ENCODE measurements around the gene MACROH2A1. TPM values are rescaled to one million over a fixed set of nuclear protein-coding genes. Genes with fewer than 3 reads are reported as not detected.

Gene MACROH2A1
- total RNA-seq, 1 experiment from 2014 or later: 83.8 TPM

GRCh38 chr5:135335031-135335828 lies 63.8 kb downstream of the MACROH2A1 start:
- DNase-seq (ENCODE audit: low spot score): no peak
- TF ChIP-seq ZNF396 (CRISPR knock-in tag; IDR thresholded peaks at IDR 0.05; ENCODE audit: borderline replicate concordance) (no peak), MLX (CRISPR knock-in tag; IDR thresholded peaks at IDR 0.05) (no peak), SMAD4 (CRISPR knock-in tag; IDR thresholded peaks at IDR 0.05) (no peak), CDX4 (CRISPR knock-in tag; IDR thresholded peaks at IDR 0.05; ENCODE audit: borderline replicate concordance) (no peak), TCF7 (CRISPR knock-in tag; IDR thresholded peaks at IDR 0.05; ENCODE audit: low read depth) (no peak)
- POLR2A ChIA-PET: no interaction called here
- Mint-ChIP-seq H3K27ac (no peak overlapping the region), H3K9me3 (no peaks in the 10 kb centered on the region), H3K4me1 (no peaks in the 10 kb centered on the region), H3K27me3 (ENCODE audit: low read depth) (no peaks in the 10 kb centered on the region), H3K36me3 (0 out of 2 replicates have a peak, but pooled peaks cover 3% of the 10 kb centered on the region), H3K4me3 (no peak overlapping the region)
- CTCF ChIA-PET: interaction anchor here (1.4 to 1.6 kb wide), 2 partner anchors 122 to 131 kb away, joined by 3 to 5 read pairs; no protein-coding TSS in a partner anchor
- ATAC-seq: no peak

GRCh38 chr5:135333732-135334515 lies 65.1 kb downstream of the MACROH2A1 start:
- Mint-ChIP-seq H3K27me3 (ENCODE audit: low read depth) (no peaks in the 10 kb centered on the region), H3K36me3 (0 out of 2 replicates have a peak, but pooled peaks cover 3% of the 10 kb centered on the region), H3K4me3 (no peak overlapping the region), H3K27ac (no peak overlapping the region), H3K4me1 (no peaks in the 10 kb centered on the region), H3K9me3 (no peaks in the 10 kb centered on the region)
- no peak for DNase-seq (ENCODE audit: low spot score)
- no peak for TF ChIP-seq ZNF512 (CRISPR knock-in tag; IDR thresholded peaks at IDR 0.05; ENCODE audit: borderline replicate concordance)
- TF ChIP-seq ZNF396 (CRISPR knock-in tag; IDR thresholded peaks at IDR 0.05; ENCODE audit: borderline replicate concordance): no peak
- TF ChIP-seq ESRRA (CRISPR knock-in tag; IDR thresholded peaks at IDR 0.05; ENCODE audit: borderline replicate concordance): no peak
- no peak for TF ChIP-seq JAZF1 (CRISPR knock-in tag; IDR thresholded peaks at IDR 0.05)
- no peak for TF ChIP-seq HMGA2 (CRISPR knock-in tag; IDR thresholded peaks at IDR 0.05)
- TF ChIP-seq TCF7 (CRISPR knock-in tag; IDR thresholded peaks at IDR 0.05; ENCODE audit: low read depth): no peak
- no peak for TF ChIP-seq ATF3 (CRISPR knock-in tag; conservative IDR thresholded peaks at IDR 0.05)
- TF ChIP-seq E2F1 (CRISPR knock-in tag; IDR thresholded peaks at IDR 0.05): no peak
- no peak for TF ChIP-seq TEAD1 (CRISPR knock-in tag; IDR thresholded peaks at IDR 0.05)
- TF ChIP-seq E2F4 (CRISPR knock-in tag; IDR thresholded peaks at IDR 0.05; ENCODE audit: borderline replicate concordance, low read depth): no peak
- TF ChIP-seq TEAD4 (CRISPR knock-in tag; IDR thresholded peaks at IDR 0.05): no peak
- no peak for TF ChIP-seq SOX15 (CRISPR knock-in tag; IDR thresholded peaks at IDR 0.05)
- TF ChIP-seq SMAD4 (CRISPR knock-in tag; IDR thresholded peaks at IDR 0.05): no peak
- no peak for TF ChIP-seq STAT6 (CRISPR knock-in tag; conservative IDR thresholded peaks at IDR 0.05; ENCODE audit: low read depth)
- no peak for TF ChIP-seq ZNF416 (CRISPR knock-in tag; IDR thresholded peaks at IDR 0.05)
- no peak for TF ChIP-seq USF1 (CRISPR knock-in tag; IDR thresholded peaks at IDR 0.05)
- no peak for ATAC-seq
- CTCF ChIA-PET: no interaction called here
- POLR2A ChIA-PET: no interaction called here
